GM12878 (cell line): ENCODE results near the gene ZNF394. TPM values are rescaled to one million over a fixed set of nuclear protein-coding genes. Genes with fewer than 3 reads are reported as not detected.
"Not testable (repeated sequence)": the region's sequence is repeated elsewhere in the genome, so short reads cannot be mapped to it uniquely, and the experiment has no call there.

Experiments
- ATAC-seq: fragments of 200-7000 bp; cut with Tn5 transposase; 3 replicates; pipeline ENCODE4 v1.9.1; 2020; ENCODE audit warnings: mild to moderate bottlenecking, moderate library complexity
- BruUV-seq: library from RNA; stranded (reverse); fragments of 400-500 nt; replicated peaks from 2 replicates; lab custom pipeline; 2021; lab: Mats Ljungman, UMichigan
- CTCF ChIA-PET: fragments of 300-600 bp; sonication (Branson Sonifier 250); formaldehyde crosslinking; extraction: SDS; loops from one replicate; lab custom pipeline; 2021; ENCODE audit warnings: inconsistent platforms; lab: Yijun Ruan, JAX
- POLR2A ChIA-PET: fragments of 350-600 bp; formaldehyde crosslinking; extraction: SDS; loops from one replicate; lab custom pipeline; 2021; ENCODE audit warnings: inconsistent platforms; lab: Charles Lee
- RAD21 ChIA-PET: fragments of 300-600 bp; sonication (Branson Sonifier 250); formaldehyde crosslinking; loops from one replicate; lab custom pipeline; 2023; ENCODE audit warnings: antibody characterized with exemption; ENCODE audit not compliant: unreplicated experiment; lab: Charles Lee
- SMC1A ChIA-PET: fragments of 300-600 bp; sonication (Branson Sonifier 250); formaldehyde crosslinking; loops from one replicate; lab custom pipeline; 2023; ENCODE audit not compliant: unreplicated experiment, uncharacterized antibody; lab: Charles Lee
- DNase-seq: peaks from one replicate; pipeline ENCODE4 v3.0.0-alpha.2; 2011; ENCODE audit warnings: low read depth, low spot score
- FAIRE-seq: peaks from 3 replicates; lab custom pipeline; 2011; peaks lifted over from hg19 to GRCh38; lab: Jason Lieb, UNC
- H2AFZ ChIP-seq: 2 replicates; pipeline ENCODE4 v1.6.0; 2011; ENCODE audit warnings: low read depth, low read length, control low read depth; ENCODE audit not compliant: control insufficient read depth
- H3K27ac ChIP-seq: 2 replicates; pipeline ENCODE4 v1.5.1; 2011; ENCODE audit warnings: control low read depth; ENCODE audit not compliant: control insufficient read depth, insufficient read depth
- H3K27me3 ChIP-seq, 2 experiments: replicated peaks in 1 of 2; 2 replicates each; pipeline versions ENCODE4 v1.6.0 to v1.6.1; 2011; ENCODE audit warnings: low read length in 1 of 2; ENCODE audit not compliant: control insufficient read depth in 2 of 2, insufficient read depth in 2 of 2
- H3K36me3 ChIP-seq, 2 experiments: 2 replicates each; pipeline ENCODE4 v1.5.1; 2011; ENCODE audit warnings: low read length in 1 of 2; ENCODE audit not compliant: control insufficient read depth in 2 of 2, insufficient read depth in 2 of 2
- H3K4me1 ChIP-seq: 2 replicates; pipeline ENCODE4 v1.6.1; 2011; ENCODE audit warnings: mild to moderate bottlenecking, low read length, moderate library complexity, mixed read lengths; ENCODE audit not compliant: control insufficient read depth, insufficient read depth
- H3K4me2 ChIP-seq: 2 replicates; pipeline ENCODE4 v1.6.0; 2011; ENCODE audit warnings: control low read depth; ENCODE audit not compliant: control insufficient read depth, insufficient read depth
- H3K4me3 ChIP-seq: fragments of 200-600 bp; sonication (generic); 2 replicates; pipeline ENCODE4 v1.5.1; 2016
- H3K79me2 ChIP-seq: 2 replicates; pipeline ENCODE4 v1.6.0; 2011; ENCODE audit warnings: low read length; ENCODE audit not compliant: control insufficient read depth, insufficient read depth
- H3K9ac ChIP-seq: 2 replicates; pipeline ENCODE4 v1.8.0; 2011; ENCODE audit warnings: low read length, control low read depth, mixed read lengths; ENCODE audit not compliant: control insufficient read depth, insufficient read depth
- H3K9me3 ChIP-seq: replicated peaks from 3 replicates; pipeline ENCODE4 v1.5.1; 2011; ENCODE audit warnings: mild to moderate bottlenecking, low read length; ENCODE audit not compliant: control insufficient read depth, insufficient read depth
- H4K20me1 ChIP-seq: 2 replicates; pipeline ENCODE4 v1.6.0; 2011; ENCODE audit not compliant: control insufficient read depth, insufficient read depth
- CREM ChIP-seq: IDR thresholded peaks from 2 replicates; pipeline ENCODE4 v1.6.1; 2014; ENCODE audit warnings: antibody characterized with exemption, low read depth
- JUND ChIP-seq: IDR thresholded peaks from 2 replicates; pipeline ENCODE4 v1.6.1; 2012; ENCODE audit warnings: low read depth, mild to moderate bottlenecking, low read length, improper control_type of control experiment, moderate library complexity
- MEF2A ChIP-seq: IDR thresholded peaks from 2 replicates; pipeline ENCODE4 v1.6.1; 2011; ENCODE audit warnings: low read depth, mild to moderate bottlenecking, low read length, moderate library complexity; ENCODE audit not compliant: insufficient read depth
- MXI1 ChIP-seq: fragments of 150-350 bp; IDR thresholded peaks from 2 replicates; pipeline ENCODE4 v1.6.1; 2011; ENCODE audit warnings: low read depth, mild to moderate bottlenecking, inconsistent platforms, low read length, improper control_type of control experiment
- RB1 ChIP-seq: fragments of 450-650 bp; formaldehyde crosslinking; IDR thresholded peaks from 2 replicates; pipeline ENCODE4 v1.6.1; 2017; ENCODE audit warnings: mild to moderate bottlenecking, borderline replicate concordance
- RELA ChIP-seq: fragments of 450-650 bp; IDR thresholded peaks from 2 replicates; pipeline ENCODE4 v1.8.0; 2014; ENCODE audit warnings: borderline replicate concordance; ENCODE audit not compliant: partially characterized antibody
- SIN3A ChIP-seq: IDR thresholded peaks from 2 replicates; pipeline ENCODE4 v1.6.1; 2012; ENCODE audit warnings: low read depth, low read length, improper control_type of control experiment
- TBL1XR1 ChIP-seq: IDR thresholded peaks from 2 replicates; pipeline ENCODE4 v1.6.1; 2012; ENCODE audit warnings: low read depth, low read length, improper control_type of control experiment
- TCF7 ChIP-seq: IDR thresholded peaks from 2 replicates; pipeline ENCODE4 v1.6.1; 2014; ENCODE audit warnings: antibody characterized with exemption, borderline replicate concordance
- WGBS: methylation state at CpG from one replicate; pipeline ENCODE4 v1.1.6; 2016; ENCODE audit warnings: low lambda C conversion rate; ENCODE audit not compliant: insufficient replicate concordance, insufficient coverage; ENCODE audit errors: missing lambda C conversion rate; 5-methylcytosine and 5-hydroxymethylcytosine counted together
- in situ Hi-C: fragments of 300-500 bp; cut with MboI; formaldehyde crosslinking; loops from 9 replicates; pipeline ENCODE4 v1.14.3; 2018; ENCODE audit warnings: mixed read lengths
- intact Hi-C: fragments of 100-400 bp; cut with micrococcal nuclease; formaldehyde crosslinking; loops from one replicate; pipeline ENCODE4 v1.14.2; 2022; ENCODE audit not compliant: unreplicated experiment
- polyA plus RNA-seq, 11 experiments: library from polyadenylated mRNA; depleted of rRNA in 4 of 11; unstranded in 6 of 11; stranded (reverse) in 5 of 11; fragments of >200 nt; fragmentation: Nextera tagmentation in 4 of 11; fragmentation: Illumina TruSeq in 1 of 11; extraction: Ambion mirVana in 4 of 11; extraction: Trizol in 1 of 11; gene quantifications; 1 replicate in 1 of 11; 2 replicates in 10 of 11; pipeline versions ENCODE4 v1.2.1 to v1.2.3, GENCODE V29; 2011 to 2016; ENCODE audit warnings: inconsistent platforms in 2 of 11, missing spikeins in 2 of 11, low read depth in 1 of 11
- total RNA-seq, 4 experiments: library from RNA; depleted of rRNA in 3 of 4; stranded (reverse); fragments of >200 nt in 3 of 4; fragmentation: Illumina TruSeq in 1 of 4; extraction: Trizol in 1 of 4; gene quantifications; 2 replicates each; pipeline versions ENCODE4 v1.2.1 to v1.2.3, GENCODE V29; 2013 to 2021
- TF ChIP-seq, protein P1 (sequence below): fragments of 450-650 bp; formaldehyde crosslinking; IDR thresholded peaks from 2 replicates; pipeline ENCODE4 v1.5.0; 2022; ENCODE audit warnings: mild to moderate bottlenecking, missing genetic modification characterization
- TF ChIP-seq, protein P2 (sequence below): IDR thresholded peaks from 2 replicates; pipeline ENCODE4 v1.6.1; 2011; ENCODE audit warnings: low read depth, low read length, improper control_type of control experiment, borderline replicate concordance
- TF ChIP-seq, protein P3 (sequence below): fragments of 450-650 bp; IDR thresholded peaks from 2 replicates; pipeline ENCODE4 v1.6.1; 2017; ENCODE audit warnings: low read depth, mild to moderate bottlenecking, moderate library complexity

Gene ZNF394
- total and polyA plus RNA-seq, 10 of the 15 experiments (the other 5 are each of a cell fraction or from before 2014, with no cell fraction given): 2.5 to 26.8 (median 22.7) TPM

DNA sequence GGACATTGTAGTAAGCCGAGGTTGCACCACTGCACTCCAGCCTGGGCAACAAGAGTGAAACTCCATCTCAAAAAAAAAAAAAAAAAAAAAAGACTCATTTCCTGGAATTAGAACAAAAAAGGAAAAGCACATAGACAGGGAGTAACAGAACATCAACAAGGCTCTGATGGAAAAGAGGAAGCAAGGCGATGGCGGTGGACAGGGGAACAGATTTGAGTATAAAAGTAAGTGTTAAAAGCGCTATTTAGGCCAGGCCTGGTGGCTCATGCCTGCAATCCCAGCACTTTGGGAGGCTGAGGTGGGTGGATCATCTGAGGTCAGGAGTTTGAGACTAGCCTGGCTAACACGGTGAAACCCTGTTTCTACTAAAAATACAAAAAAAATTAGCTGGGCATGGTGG is 45.2 kb upstream of the ZNF394 start:
- H4K20me1 ChIP-seq, H3K36me3 ChIP-seq, DNase-seq, intact Hi-C loops, FAIRE-seq, H3K9me3 ChIP-seq, RAD21 ChIA-PET, H3K4me1 ChIP-seq, in situ Hi-C loops, SMC1A ChIA-PET, H3K9ac ChIP-seq, H2AFZ ChIP-seq, H3K4me3 ChIP-seq, H3K4me2 ChIP-seq, H3K27ac ChIP-seq, BruUV-seq, ATAC-seq, H3K27me3 ChIP-seq, CTCF ChIA-PET, POLR2A ChIA-PET, H3K79me2 ChIP-seq: not testable (repeated sequence)
- WGBS: 100% methylated on average over 5 of the region's 5 CpGs

DNA sequence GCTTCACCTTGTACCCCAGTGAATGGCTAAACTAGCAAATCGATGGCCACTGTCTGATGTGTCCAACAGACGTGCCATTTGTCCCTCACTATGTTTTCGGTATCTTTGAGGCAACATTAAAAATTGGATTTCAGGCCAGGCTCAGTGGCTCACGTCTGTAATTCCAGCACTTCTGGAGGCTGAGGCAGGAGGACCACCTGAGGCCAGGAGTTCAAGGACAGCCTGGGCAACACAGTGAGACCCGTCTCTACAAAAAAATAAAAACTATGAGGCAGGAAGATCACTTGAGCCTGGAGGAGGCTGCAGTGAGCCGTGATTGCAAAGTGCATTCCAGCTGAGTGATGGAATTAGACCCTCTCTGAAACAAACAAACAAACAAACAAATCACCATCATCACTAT is 43.8 kb upstream of the ZNF394 start:
- no peak overlapping the region for H3K4me2 ChIP-seq
- H3K4me3 ChIP-seq: no peak overlapping the region
- no peak overlapping the region for H3K9ac ChIP-seq
- no TSS peak for BruUV-seq
- POLR2A ChIA-PET: no interaction called here
- no peaks in the 10 kb centered on the region for H3K36me3 ChIP-seq
- intact Hi-C loops (no loop called here), in situ Hi-C loops (no loop called here)
- H3K27me3 ChIP-seq: no peaks in the 10 kb centered on the region
- RAD21 ChIA-PET: no interaction called here
- CTCF ChIA-PET: no interaction called here
- DNase-seq (no peak), ATAC-seq (no peak), FAIRE-seq (no peak)
- H2AFZ ChIP-seq: no peak overlapping the region
- SMC1A ChIA-PET: no interaction called here
- no peaks in the 10 kb centered on the region for H3K79me2 ChIP-seq
- H3K27ac ChIP-seq: no peak overlapping the region
- WGBS: 89% methylated on average over 6 of the region's 6 CpGs
- peaks cover 6% of the 10 kb centered on the region; the same call in 2 of the 3 replicates for H3K9me3 ChIP-seq
- TF ChIP-seq, protein P1, sequence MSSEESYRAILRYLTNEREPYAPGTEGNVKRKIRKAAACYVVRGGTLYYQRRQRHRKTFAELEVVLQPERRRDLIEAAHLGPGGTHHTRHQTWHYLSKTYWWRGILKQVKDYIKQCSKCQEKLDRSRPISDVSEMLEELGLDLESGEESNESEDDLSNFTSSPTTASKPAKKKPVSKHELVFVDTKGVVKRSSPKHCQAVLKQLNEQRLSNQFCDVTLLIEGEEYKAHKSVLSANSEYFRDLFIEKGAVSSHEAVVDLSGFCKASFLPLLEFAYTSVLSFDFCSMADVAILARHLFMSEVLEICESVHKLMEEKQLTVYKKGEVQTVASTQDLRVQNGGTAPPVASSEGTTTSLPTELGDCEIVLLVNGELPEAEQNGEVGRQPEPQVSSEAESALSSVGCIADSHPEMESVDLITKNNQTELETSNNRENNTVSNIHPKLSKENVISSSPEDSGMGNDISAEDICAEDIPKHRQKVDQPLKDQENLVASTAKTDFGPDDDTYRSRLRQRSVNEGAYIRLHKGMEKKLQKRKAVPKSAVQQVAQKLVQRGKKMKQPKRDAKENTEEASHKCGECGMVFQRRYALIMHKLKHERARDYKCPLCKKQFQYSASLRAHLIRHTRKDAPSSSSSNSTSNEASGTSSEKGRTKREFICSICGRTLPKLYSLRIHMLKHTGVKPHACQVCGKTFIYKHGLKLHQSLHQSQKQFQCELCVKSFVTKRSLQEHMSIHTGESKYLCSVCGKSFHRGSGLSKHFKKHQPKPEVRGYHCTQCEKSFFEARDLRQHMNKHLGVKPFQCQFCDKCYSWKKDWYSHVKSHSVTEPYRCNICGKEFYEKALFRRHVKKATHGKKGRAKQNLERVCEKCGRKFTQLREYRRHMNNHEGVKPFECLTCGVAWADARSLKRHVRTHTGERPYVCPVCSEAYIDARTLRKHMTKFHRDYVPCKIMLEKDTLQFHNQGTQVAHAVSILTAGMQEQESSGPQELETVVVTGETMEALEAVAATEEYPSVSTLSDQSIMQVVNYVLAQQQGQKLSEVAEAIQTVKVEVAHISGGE (CRISPR knock-in tag): no peak
- no peak for TF ChIP-seq MEF2A
- no peak for TF ChIP-seq JUND
- TF ChIP-seq, protein P2, sequence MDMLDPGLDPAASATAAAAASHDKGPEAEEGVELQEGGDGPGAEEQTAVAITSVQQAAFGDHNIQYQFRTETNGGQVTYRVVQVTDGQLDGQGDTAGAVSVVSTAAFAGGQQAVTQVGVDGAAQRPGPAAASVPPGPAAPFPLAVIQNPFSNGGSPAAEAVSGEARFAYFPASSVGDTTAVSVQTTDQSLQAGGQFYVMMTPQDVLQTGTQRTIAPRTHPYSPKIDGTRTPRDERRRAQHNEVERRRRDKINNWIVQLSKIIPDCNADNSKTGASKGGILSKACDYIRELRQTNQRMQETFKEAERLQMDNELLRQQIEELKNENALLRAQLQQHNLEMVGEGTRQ: no peak
- no peak for TF ChIP-seq TBL1XR1
- TF ChIP-seq RELA: no peak
- no peak for TF ChIP-seq CREM
- no peak for TF ChIP-seq SIN3A
- no peak for TF ChIP-seq TCF7
- TF ChIP-seq MXI1: no peak
- TF ChIP-seq, protein P3, sequence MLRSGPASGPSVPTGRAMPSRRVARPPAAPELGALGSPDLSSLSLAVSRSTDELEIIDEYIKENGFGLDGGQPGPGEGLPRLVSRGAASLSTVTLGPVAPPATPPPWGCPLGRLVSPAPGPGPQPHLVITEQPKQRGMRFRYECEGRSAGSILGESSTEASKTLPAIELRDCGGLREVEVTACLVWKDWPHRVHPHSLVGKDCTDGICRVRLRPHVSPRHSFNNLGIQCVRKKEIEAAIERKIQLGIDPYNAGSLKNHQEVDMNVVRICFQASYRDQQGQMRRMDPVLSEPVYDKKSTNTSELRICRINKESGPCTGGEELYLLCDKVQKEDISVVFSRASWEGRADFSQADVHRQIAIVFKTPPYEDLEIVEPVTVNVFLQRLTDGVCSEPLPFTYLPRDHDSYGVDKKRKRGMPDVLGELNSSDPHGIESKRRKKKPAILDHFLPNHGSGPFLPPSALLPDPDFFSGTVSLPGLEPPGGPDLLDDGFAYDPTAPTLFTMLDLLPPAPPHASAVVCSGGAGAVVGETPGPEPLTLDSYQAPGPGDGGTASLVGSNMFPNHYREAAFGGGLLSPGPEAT: no peak
- no peak for TF ChIP-seq RB1
- H3K4me1 ChIP-seq: no peaks in the 10 kb centered on the region
- no peaks in the 10 kb centered on the region for H4K20me1 ChIP-seq
